Fibroblast of skin of left biceps (primary cell): ENCODE results near the gene KIAA1755.

Experiments used
- DNase-seq, 2 experiments: peaks; one replicate each; pipeline ENCODE4 v3.0.0-alpha.2; 2013; ENCODE audit warnings: low read depth in 2 of 2

Gene KIAA1755

GRCh38 chr20:38165089-38165965, 95.2 kb downstream of the KIAA1755 start, which contains the start of gene TGM2:
TSS of gene TGM2 (minus strand) at chr20:38165270. CDS start at chr20:38165198, 72 bp downstream.
- no peak for DNase-seq

- no peak for DNase-seq
These were observed 95.9 kb downstream of the KIAA1755 start for GRCh38 chr20:38164624-38165088.

GRCh38 chr20:38164069-38164468, 96.5 kb downstream of the KIAA1755 start:
- DNase-seq, result no peak

- no peak for DNase-seq
These were observed 97.4 kb downstream of the KIAA1755 start for GRCh38 chr20:38162878-38163875.

DNA sequence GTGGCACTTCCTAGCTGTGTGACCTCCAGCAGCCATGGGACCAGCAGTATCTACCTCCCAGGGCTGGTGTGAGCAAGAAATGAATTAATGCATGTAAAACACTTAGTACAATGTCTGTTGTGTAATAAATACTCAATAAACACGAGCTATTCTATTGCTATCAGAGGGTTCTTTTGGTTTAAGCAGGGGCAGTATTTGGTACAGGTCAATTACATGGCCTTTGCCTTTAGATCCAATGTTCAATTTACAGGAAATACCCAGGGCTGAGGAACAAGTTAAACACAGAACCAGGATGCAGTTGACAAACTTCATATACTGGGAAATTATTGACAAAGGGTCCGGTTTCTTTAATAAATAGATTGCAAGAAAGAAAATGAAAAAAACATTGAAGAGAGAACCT, 98.4 kb downstream of the KIAA1755 start:
- DNase-seq, result no peak

- DNase-seq, result no peak
These were observed 99.1 kb downstream of the KIAA1755 start for GRCh38 chr20:38161412-38161774.
